Pulmonary artery endothelial cell (primary cell): ENCODE measurements around the gene DPEP1. TPM values are rescaled to one million over a fixed set of nuclear protein-coding genes. Genes with fewer than 3 reads are reported as not detected.
A peak's percentile ranks its signal among the peaks of the same experiment; 100 is the strongest.
"Not testable (repeated sequence)": the region's sequence is repeated elsewhere in the genome, so short reads cannot be mapped to it uniquely, and the experiment has no call there.

Experiments used
- DNase-seq: peaks from one replicate; pipeline ENCODE4 v3.0.0-alpha.2; 2011; ENCODE audit warnings: low read depth, low spot score
- total RNA-seq: library from RNA; depleted of rRNA; stranded (reverse); fragments of >200 nt; gene quantifications from 2 replicates; pipeline ENCODE4 v1.2.3, GENCODE V29; 2014

DPEP1 gene
- total RNA-seq, 1 donor from 2014 or later = 0.07 TPM

DNA sequence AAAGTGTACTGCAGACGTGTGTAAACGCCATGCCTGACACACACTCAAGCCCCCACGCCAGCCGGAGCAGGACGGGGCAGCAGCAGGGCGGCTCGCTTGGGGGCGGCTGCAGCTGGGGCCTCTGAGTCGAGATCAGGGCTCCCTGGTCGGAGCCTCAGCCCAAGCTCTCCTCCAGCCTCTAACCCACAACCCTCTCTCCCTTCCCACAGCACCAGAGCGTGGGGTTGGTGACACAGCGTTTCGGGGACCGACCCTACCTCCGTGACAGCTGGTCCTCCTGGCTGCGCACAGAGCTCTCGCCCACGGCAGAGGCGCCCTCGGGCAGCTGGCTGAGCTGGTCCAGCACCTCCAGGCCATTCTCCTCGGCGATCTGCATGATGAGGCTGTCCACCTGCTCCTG lies 32.8 kb downstream of the DPEP1 start:
- DNase-seq = no peak

GRCh38 chr16:89646906-89647305 lies 33.5 kb downstream of the DPEP1 start:
- no peak for DNase-seq

- DNase-seq = no peak
These were observed 38.1 kb downstream of the DPEP1 start for GRCh38 chr16:89651584-89651983.

GRCh38 chr16:89653656-89654295 lies 40.3 kb downstream of the DPEP1 start:
- DNase-seq = no peak

GRCh38 chr16:89655062-89655643 lies 41.7 kb downstream of the DPEP1 start:
- DNase-seq = no peak

DNA sequence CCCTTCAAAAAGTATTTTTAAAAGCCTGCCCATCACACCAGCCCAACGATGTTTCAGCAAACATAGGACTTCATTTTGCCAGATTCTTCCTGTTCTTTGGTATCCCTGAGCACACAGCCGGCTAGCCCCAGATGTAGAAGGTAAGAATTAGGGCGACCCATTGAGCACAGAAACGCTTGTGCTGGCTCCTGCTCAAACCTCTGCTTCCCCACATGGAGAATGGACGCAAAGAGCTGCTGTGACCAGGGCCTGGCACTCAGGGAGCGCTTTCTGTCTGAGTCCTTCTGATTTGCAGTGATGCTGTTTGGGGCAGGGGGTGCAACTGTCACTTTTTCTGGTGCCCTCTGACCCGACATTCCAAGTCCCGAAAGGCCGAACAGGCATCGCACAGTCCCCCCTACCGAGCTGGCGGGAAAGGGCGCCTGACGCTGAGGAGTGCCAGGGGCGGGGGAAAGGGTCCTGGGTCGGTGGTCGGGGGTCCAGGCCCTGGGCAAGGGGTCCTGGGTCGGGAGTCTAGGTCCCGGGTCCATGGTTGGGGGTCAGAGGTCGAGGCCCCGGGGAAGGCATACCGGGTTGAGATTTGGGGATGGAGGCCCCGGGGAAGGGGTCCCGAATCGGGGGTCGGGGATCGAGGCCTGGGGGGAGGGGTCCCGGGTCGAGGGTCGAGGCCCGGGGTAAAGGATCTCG lies 43.1 kb downstream of the DPEP1 start:
- no peak for DNase-seq

- peak; percentile 35 for DNase-seq
These were observed 44.2 kb downstream of the DPEP1 start, which contains the start of the genes CHMP1A and SPATA33 for GRCh38 chr16:89657442-89658220. Gene CHMP1A, minus strand, starts transcription at chr16:89657708. Its CDS starts 120 bp downstream, at chr16:89657588. Gene SPATA33, plus strand, starts transcription at chr16:89657836. Its CDS starts 76 bp downstream, at chr16:89657912.

- DNase-seq = no peak
These were observed 44.9 kb downstream of the DPEP1 start for GRCh38 chr16:89658221-89658879.

- no peak for DNase-seq
These were observed 46.7 kb downstream of the DPEP1 start for GRCh38 chr16:89660146-89660545.

GRCh38 chr16:89661215-89661614 lies 47.8 kb downstream of the DPEP1 start:
- no peak for DNase-seq

- not testable (repeated sequence) for DNase-seq
These were observed 50.8 kb downstream of the DPEP1 start for GRCh38 chr16:89664238-89664637.

DNA sequence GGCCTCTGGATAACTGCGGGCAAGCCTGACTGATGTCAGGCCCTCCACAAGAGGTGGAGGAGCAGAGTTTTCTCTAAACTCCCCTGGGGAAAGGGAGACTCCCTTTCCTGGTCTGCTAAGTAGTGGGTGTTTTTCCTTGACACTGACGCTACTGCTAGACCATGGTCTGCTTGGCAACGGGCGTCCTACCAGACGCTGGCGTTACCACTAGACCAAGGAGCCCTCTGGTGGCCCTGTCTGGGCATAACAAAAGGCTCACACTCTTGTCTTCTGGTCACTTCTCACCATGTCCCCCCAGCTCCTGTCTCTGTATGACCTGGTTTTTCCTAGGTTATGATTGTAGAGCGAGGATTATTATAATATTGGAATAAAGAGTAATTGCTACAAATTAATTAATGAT lies 53.6 kb downstream of the DPEP1 start:
- not testable (repeated sequence) for DNase-seq

GRCh38 chr16:89667633-89668032 lies 54.2 kb downstream of the DPEP1 start:
- no peak for DNase-seq

GRCh38 chr16:89668790-89669158 lies 55.3 kb downstream of the DPEP1 start:
- no peak for DNase-seq

DNA sequence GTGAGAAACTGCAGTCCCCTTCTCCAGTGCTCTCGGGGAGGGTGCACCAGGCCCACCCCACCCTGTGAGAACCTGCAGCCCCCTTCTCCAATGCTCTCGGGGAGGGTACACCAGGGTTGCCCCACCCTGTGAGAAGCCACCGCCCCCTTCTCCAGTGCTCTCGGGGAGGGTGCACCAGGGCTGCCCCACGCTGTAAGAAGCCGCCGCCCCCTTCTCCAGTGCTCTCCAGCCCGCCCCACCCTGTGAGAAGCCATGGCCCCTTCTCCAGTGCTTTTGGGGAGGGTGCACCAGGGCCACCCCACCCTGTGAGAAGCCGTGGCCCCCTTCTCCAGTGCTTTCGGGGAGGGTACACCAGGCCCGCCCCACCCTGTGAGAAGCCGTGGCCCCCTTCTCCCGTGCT lies 56.3 kb downstream of the DPEP1 start:
- DNase-seq = no peak

DNA sequence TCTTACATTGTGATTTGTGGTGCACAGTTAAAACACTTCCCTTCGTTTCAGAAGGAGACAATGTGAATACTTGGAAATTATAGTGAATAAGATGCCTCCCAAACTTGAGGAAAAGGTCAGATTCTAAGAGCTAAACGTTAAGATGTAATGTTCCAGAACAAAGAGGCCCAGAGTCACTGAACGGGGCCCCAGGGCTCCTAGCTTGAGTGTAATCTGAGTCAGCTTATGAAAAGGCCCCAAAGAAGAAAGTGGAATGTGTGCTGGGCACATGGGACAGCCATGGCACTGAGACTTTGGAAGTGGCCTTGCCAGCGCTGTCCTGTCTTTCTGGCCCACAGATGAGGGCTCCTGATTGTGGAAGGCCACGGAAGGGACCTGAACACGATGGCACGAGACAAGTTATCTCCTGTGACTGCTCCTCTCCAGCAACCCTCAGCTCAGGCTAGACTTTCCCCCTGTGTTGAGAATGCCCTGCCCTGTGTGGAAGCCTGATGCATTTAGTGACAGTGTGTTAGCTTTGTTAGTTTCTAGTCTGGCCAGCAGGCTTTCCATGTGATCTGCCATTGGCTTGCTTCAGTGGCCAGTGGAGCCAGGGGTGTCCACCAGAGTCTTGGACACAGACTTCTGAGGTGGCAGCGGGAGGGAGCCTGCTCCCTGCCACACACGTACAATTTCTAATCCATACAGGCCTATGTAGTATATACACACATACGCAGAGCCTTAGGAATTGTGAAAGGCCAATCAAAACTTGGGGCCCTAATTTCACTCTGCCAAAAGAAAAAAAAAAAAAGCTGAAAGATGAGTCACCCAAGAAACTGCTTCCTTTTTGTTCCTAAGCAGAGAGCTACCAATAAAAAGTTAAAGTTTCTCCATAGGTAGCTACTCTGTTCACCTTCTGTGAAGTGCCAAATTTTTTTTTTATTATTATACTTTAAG lies 57.3 kb downstream of the DPEP1 start:
- DNase-seq = no peak

DNA sequence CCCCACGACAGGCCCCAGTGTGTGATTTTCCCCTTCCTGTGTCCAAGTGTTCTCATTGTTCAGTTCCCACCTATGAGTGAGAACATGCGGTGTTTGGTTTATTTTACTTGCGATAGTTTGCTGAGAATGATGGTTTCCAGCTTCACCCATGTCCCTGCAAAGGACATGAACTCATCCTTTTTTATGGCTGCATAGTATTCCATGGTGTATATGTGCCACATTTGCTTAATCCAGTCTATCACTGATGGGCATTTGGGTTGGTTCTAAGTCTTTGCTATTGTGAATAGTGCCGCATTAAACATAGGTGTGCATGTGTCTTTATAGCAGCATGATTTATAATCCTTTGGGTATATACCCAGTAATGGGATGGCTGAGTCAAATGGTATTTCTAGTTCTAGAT lies 58.1 kb downstream of the DPEP1 start:
- DNase-seq = not testable (repeated sequence)

DNA sequence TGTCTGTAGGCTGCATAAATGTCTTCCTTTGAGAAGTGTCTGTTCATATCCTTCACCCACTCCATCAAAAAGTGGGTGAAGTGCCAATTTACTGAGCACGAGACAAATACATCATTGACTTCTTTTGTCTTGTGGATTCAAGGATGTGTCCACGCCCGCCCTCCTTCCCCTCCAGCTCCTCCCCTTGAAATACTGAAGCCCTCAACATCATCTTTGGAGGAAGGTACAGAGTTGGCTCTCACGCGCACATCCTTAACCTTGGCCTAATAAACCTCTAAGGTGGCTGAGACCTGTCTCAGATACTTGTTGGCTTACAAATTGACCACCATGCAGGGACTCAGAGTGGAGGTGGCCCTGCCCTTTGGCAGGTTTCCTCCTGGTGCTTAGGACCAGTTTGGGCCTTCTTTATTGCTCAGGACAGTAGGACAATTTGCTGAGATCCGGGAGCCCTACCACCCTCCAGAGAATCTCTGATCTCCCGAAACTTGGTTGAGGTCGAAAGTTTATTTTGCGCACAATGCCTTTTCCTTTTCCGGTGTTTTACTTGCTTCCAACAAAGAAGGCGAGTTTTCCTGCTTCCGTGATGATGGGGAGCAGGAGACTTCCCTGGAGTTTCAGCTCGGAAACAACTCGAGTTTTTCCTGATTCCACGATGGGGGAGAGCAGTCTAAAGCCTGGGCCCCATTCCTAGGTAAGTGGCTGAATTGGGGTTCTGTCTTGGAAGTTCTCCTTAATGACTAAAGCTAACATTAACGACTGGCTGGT lies 58.9 kb downstream of the DPEP1 start:
- no peak for DNase-seq

DNA sequence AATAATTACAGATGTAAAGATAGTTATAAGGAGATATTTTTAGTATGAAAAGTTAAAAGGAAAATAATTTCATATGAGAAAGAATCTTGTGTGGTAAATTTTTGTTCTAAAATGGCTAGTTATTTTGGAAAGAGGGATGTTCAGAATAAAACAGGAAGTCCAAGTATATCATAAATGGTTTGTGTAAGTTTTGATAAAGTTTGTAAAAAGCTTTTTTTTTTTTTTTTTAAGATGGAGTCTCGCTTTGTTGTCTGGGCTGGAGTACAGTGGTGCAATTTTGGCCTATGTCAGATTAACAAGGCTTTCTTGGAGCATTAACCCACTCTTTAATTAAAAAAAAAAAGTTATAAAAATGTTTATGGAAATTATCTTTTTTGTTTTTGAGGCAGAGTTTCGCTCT lies 64.8 kb downstream of the DPEP1 start:
- no peak for DNase-seq

DNA sequence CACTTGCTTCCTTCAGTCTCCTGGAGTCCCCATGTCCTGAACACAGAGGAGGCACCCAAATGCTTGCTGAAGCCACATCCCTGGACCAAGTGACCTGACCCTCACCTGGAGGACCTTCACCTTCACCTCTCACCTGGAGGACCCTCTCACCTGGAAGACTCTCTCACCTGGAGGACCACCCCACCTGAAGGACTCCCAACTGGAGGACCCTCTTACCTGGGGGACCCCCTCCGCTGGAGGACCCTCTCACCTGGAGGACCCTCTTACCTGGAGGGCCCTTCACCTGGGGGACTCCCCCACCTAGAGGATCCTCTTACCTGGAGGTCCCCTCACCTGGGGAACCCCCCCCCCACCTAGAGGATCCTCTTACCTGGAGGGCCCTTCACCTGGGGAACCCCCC lies 72.5 kb downstream of the DPEP1 start:
- no peak for DNase-seq
